Liver (tissue), 9 donors: Measurements from ENCODE around the gene IFNA10. TPM values are rescaled to one million over a fixed set of nuclear protein-coding genes. Genes with fewer than 3 reads are reported as not detected.
"Not testable (repeated sequence)": the region's sequence is repeated elsewhere in the genome, so short reads cannot be mapped to it uniquely, and the experiment has no call there.

Source experiments
- DNase-seq: peaks from one replicate; pipeline ENCODE4 v3.0.0-alpha.2; 2017; ENCODE audit warnings: low spot score
- H3K27ac ChIP-seq, 2 donors: one replicate each; pipeline ENCODE4 v1.7.0; 2013; ENCODE audit warnings: inconsistent platforms in 2 of 2, low read length in 2 of 2, control low read depth in 1 of 2, low read depth in 1 of 2, mild to moderate bottlenecking in 1 of 2
- H3K27me3 ChIP-seq, 4 donors: one replicate each; pipeline versions ENCODE4 v1.6.1 to v1.7.0; 2013; ENCODE audit warnings: low read length in 3 of 4, inconsistent platforms in 1 of 4, mild to moderate bottlenecking in 1 of 4, moderate library complexity in 1 of 4; ENCODE audit not compliant: control insufficient read depth in 4 of 4, insufficient read depth in 4 of 4
- H3K36me3 ChIP-seq, 4 donors: one replicate each; pipeline versions ENCODE4 v1.6.1 to v1.7.0; 2013; ENCODE audit warnings: low read length in 3 of 4, mild to moderate bottlenecking in 3 of 4, low read depth in 1 of 4, moderate library complexity in 1 of 4; ENCODE audit not compliant: control insufficient read depth in 4 of 4, insufficient read depth in 3 of 4
- H3K4me1 ChIP-seq, 4 donors: one replicate each; pipeline versions ENCODE4 v1.6.1 to v1.7.0; 2013; ENCODE audit warnings: low read length in 3 of 4, mild to moderate bottlenecking in 3 of 4, moderate library complexity in 1 of 4; ENCODE audit not compliant: control insufficient read depth in 4 of 4, insufficient read depth in 4 of 4
- H3K4me3 ChIP-seq, 3 donors: one replicate each; pipeline versions ENCODE4 v1.6.1 to v1.7.0; 2013; ENCODE audit warnings: low read length in 3 of 3, control low read depth in 1 of 3, low read depth in 1 of 3, mild to moderate bottlenecking in 1 of 3
- H3K9ac ChIP-seq, 2 donors: one replicate each; pipeline ENCODE4 v1.7.0; 2013; ENCODE audit warnings: low read length in 2 of 2, mild to moderate bottlenecking in 2 of 2, moderate library complexity in 2 of 2, control low read depth in 1 of 2, low read depth in 1 of 2
- H3K9me3 ChIP-seq, 4 donors: one replicate each; pipeline versions ENCODE4 v1.6.1 to v1.7.0; 2013; ENCODE audit warnings: low read length in 3 of 4; ENCODE audit not compliant: control insufficient read depth in 4 of 4
- CTCF ChIP-seq: fragments of 150-350 bp; IDR thresholded peaks from 2 replicates; pipeline ENCODE4 v1.5.1; 2017; ENCODE audit warnings: improper control_type of control experiment, low read depth, low read length; ENCODE audit not compliant: missing input control
- GABPA ChIP-seq, 2 donors: IDR thresholded peaks in 1 of 2; conservative IDR thresholded peaks in 1 of 2; 2 replicates each; pipeline ENCODE4 v1.6.1; 2016; ENCODE audit warnings: antibody characterized with exemption in 2 of 2, mild to moderate bottlenecking in 1 of 2, moderate library complexity in 1 of 2
- HNF4A ChIP-seq, 2 donors: conservative IDR thresholded peaks; 2 replicates each; pipeline ENCODE4 v1.6.1; 2016; ENCODE audit warnings: antibody characterized with exemption in 2 of 2, mild to moderate bottlenecking in 2 of 2
- HNF4G ChIP-seq: IDR thresholded peaks from 2 replicates; pipeline ENCODE4 v1.6.1; 2016; ENCODE audit warnings: antibody characterized with exemption
- JUND ChIP-seq, 2 donors: IDR thresholded peaks; 2 replicates each; pipeline ENCODE4 v1.6.1; 2016; ENCODE audit warnings: antibody characterized with exemption in 2 of 2
- RAD21 ChIP-seq, 2 donors: IDR thresholded peaks; 2 replicates each; pipeline ENCODE4 v1.6.1; 2016; ENCODE audit warnings: antibody characterized with exemption in 2 of 2, mild to moderate bottlenecking in 2 of 2
- TAF1 ChIP-seq: conservative IDR thresholded peaks from 2 replicates; pipeline ENCODE4 v1.6.1; 2016; ENCODE audit warnings: antibody characterized with exemption, mild to moderate bottlenecking
- WGBS: extraction: QIAGEN DNeasy Blood & Tissue Kit; methylation state at CpG from one replicate; pipeline ENCODE4 v1.1.7; 2013; 5-methylcytosine and 5-hydroxymethylcytosine counted together
- polyA plus RNA-seq, 2 donors: library from polyadenylated mRNA; stranded (reverse) in 1 of 2; unstranded in 1 of 2; fragments of 200-250 nt in 1 of 2; fragments of >200 nt in 1 of 2; fragmentation: Nextera tagmentation in 1 of 2; extraction: Ambion mirVana in 1 of 2; gene quantifications; one replicate each; pipeline versions ENCODE4 v1.2.1 to v1.2.3, GENCODE V29; 2013 to 2015
- total RNA-seq, 2 donors: library from RNA; depleted of rRNA; stranded (reverse); fragments of >200 nt; gene quantifications; one replicate each; pipeline ENCODE4 v1.2.3, GENCODE V29; 2014
- TF ChIP-seq, protein P1 (sequence below): IDR thresholded peaks from 2 replicates; pipeline ENCODE4 v1.6.1; 2016; ENCODE audit warnings: antibody characterized with exemption, mild to moderate bottlenecking
- donor health status: healthy.
- donor health status: healthy.
- donor health status: healthy.
- donor health status: healthy.
- donor health status: healthy.

Gene IFNA10
- total and polyA plus RNA-seq, 4 donors: not detected

DNA sequence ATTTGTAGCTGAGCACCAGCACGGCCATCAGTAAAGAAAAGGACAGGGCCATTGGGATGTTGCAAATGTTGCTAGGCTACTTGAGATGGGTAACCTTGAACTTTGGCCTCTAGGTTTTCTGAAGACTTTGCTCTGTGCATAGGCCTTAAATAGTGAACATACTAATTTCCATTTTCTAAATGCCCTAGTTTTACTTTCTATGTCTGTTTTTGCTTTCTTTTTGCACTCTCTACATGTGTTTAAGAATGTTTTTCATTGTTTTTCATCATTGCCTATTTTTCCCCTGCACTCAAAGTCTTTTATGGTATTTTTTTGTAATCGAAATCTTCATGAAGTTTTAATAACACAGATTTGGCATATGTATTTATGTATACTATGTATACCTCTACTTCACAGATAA lies 21.2 kb upstream of the IFNA10 start, which contains the start of gene IFNA17:
Gene IFNA17, minus strand, starts transcription at position 101 of the 400 bp plus-strand sequence. Its CDS starts 49 bp downstream, at position 52.
- peaks cover 0 to 2% (median 0%) of the 10 kb centered on the region in 4 donors for H3K27me3 ChIP-seq
- no peak within 1 kb of the TSS for H3K4me3 ChIP-seq
- no peaks in the 10 kb centered on the region for H3K4me1 ChIP-seq
- no peaks in the 10 kb centered on the region for H3K36me3 ChIP-seq
- no peak within 1 kb of the TSS for H3K9ac ChIP-seq
- H3K9me3 ChIP-seq: no peaks in the 10 kb centered on the region
- H3K27ac ChIP-seq: no peak within 1 kb of the TSS
- 85% methylated on average over 2 of the region's 2 CpGs for WGBS
- DNase-seq: no peak
- TF ChIP-seq JUND (IDR thresholded peaks at IDR 0.05) (no peak), HNF4G (no peak), TAF1 (no peak), GABPA (IDR thresholded peaks at IDR 0.05 in 1 of 2, conservative IDR thresholded peaks at IDR 0.05 in 1 of 2) (no peak), CTCF (no peak)
- TF ChIP-seq, protein P1, sequence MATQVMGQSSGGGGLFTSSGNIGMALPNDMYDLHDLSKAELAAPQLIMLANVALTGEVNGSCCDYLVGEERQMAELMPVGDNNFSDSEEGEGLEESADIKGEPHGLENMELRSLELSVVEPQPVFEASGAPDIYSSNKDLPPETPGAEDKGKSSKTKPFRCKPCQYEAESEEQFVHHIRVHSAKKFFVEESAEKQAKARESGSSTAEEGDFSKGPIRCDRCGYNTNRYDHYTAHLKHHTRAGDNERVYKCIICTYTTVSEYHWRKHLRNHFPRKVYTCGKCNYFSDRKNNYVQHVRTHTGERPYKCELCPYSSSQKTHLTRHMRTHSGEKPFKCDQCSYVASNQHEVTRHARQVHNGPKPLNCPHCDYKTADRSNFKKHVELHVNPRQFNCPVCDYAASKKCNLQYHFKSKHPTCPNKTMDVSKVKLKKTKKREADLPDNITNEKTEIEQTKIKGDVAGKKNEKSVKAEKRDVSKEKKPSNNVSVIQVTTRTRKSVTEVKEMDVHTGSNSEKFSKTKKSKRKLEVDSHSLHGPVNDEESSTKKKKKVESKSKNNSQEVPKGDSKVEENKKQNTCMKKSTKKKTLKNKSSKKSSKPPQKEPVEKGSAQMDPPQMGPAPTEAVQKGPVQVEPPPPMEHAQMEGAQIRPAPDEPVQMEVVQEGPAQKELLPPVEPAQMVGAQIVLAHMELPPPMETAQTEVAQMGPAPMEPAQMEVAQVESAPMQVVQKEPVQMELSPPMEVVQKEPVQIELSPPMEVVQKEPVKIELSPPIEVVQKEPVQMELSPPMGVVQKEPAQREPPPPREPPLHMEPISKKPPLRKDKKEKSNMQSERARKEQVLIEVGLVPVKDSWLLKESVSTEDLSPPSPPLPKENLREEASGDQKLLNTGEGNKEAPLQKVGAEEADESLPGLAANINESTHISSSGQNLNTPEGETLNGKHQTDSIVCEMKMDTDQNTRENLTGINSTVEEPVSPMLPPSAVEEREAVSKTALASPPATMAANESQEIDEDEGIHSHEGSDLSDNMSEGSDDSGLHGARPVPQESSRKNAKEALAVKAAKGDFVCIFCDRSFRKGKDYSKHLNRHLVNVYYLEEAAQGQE: no peak

- not testable (repeated sequence) for H3K27ac ChIP-seq
- 72% methylated on average over 1 of the region's 1 CpG for WGBS
Measured at GRCh38 chr9:21217211-21217610, 10.3 kb upstream of the IFNA10 start, which contains the start of gene IFNA16. IFNA16 (minus strand) TSS chr9:21217311; CDS start chr9:21217305, 6 bp downstream.

DNA sequence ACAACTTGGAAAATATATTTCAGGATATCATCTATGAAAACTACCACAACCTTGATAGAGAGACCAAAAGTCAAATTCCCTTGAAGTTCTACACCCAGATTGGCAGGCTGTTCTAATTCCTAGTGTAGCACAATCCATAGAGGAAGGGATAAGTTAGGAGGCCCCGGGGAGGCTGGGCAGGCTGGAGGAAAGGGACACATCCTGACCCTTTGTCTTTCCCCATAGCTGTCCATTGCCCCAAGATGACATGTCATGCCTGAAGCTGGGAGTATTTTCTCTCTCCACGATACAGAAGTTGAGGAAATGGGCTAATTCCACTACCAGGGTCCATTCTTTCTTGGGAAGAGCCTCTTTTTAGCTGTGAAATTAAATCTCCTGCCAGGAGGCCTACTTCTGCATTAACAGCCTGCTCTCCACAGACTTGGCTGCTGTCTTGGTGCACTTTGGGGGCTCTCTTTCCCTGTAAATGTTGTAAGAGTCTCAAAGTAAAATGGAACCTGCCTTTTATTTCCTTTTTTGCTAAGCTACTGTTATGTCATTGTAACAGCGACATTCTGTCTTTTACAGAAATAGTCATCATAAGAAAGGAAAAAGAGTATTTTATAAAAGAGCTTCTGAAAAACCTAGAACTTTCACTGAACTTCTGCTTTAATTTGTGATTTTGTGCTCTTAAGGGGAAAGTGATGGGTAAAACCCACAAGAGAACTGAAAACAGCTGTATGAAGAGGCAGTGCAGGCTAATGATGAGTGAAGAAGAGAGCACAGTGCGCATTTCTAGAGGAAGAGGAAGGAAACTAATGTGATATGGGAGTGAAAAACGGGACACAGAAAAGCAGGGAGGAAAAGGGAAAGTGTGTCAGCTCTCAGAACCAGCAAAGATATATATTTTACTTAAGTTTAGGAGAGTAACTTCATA lies 6.7 kb upstream of the IFNA10 start:
- not testable (repeated sequence) for H3K27ac ChIP-seq, H3K27me3 ChIP-seq, H3K9ac ChIP-seq, H3K36me3 ChIP-seq, H3K4me1 ChIP-seq, H3K9me3 ChIP-seq, H3K4me3 ChIP-seq, DNase-seq
- TF ChIP-seq RAD21 (IDR thresholded peaks at IDR 0.05) (peak; percentile 27 to 36), HNF4A (conservative IDR thresholded peaks at IDR 0.05) (peak in 1 of 2 donors; percentile 16)
- 41% methylated on average over 5 of the region's 5 CpGs for WGBS

More at GRCh38 chr9:21217211-21217610, 10.3 kb upstream of the IFNA10 start, which contains the start of gene IFNA16:
- H3K4me1 ChIP-seq, H3K9me3 ChIP-seq, H3K27me3 ChIP-seq, H3K9ac ChIP-seq, H3K4me3 ChIP-seq, H3K36me3 ChIP-seq, DNase-seq: not testable (repeated sequence)

DNA sequence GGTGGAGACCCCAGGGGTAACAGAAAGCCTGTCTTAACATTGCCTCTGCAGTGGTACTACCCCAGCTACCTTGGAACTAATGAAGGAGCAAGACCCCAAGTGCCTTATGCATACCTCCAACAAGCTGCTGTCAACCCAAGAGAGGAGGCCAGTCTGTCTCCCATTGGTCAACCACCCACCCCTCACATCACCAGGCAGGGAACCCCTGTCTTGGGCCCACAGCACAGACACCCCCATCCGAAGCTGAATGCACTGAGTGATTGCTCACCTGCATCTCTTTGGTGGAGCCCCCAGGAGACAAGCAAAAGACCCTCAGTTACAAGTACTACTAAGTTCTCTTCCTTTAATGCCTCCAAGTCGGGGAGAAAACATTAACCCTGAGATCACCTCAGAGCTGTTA lies 5.2 kb upstream of the IFNA10 start:
- not testable (repeated sequence) for H3K27me3 ChIP-seq, H3K4me3 ChIP-seq, H3K9me3 ChIP-seq, DNase-seq, H3K9ac ChIP-seq, H3K4me1 ChIP-seq, H3K36me3 ChIP-seq, H3K27ac ChIP-seq
- 63% methylated on average over 2 of the region's 2 CpGs for WGBS

DNA sequence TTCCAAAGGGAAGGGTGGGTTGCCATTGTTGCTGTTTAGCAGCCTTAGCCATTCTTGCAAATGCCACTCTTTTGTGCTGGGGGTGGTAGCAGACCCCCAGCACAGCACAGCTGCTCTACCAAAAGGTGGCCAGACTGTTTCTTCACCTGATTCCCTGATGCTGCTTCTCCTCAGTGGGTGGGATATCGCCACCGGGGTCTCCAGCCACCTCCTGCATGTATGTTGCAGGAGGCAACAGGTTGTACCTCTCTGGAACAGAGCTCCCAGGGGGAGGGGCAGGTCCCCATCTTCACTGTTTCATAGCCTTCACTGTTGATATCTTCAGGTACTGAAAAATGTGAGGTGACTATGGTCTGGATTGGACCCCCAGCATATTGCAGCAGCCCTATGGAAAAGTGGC lies 3.8 kb upstream of the IFNA10 start:
- not testable (repeated sequence) for H3K9ac ChIP-seq, H3K27ac ChIP-seq, H3K4me3 ChIP-seq, H3K4me1 ChIP-seq, H3K36me3 ChIP-seq, H3K9me3 ChIP-seq, H3K27me3 ChIP-seq, DNase-seq
- 76% methylated on average over 2 of the region's 2 CpGs for WGBS
